Sigmoid colon (tissue), 7 donors: Measurements from ENCODE around the gene ECE2. TPM values are rescaled to one million over a fixed set of nuclear protein-coding genes. Genes with fewer than 3 reads are reported as not detected.

Experiments used
- DNase-seq: peaks from one replicate; pipeline ENCODE4 v3.0.0-alpha.2; 2019
- H3K27ac ChIP-seq, 4 donors: fragments of 200-600 bp; sonication (generic); one replicate each; pipeline ENCODE4 v1.5.1; 2016 to 2019; ENCODE audit warnings: mild to moderate bottlenecking in 1 of 4
- H3K27me3 ChIP-seq, 3 donors: fragments of 200-600 bp; sonication (generic); one replicate each; pipeline ENCODE4 v1.5.1; 2019; ENCODE audit warnings: mild to moderate bottlenecking in 1 of 3
- H3K36me3 ChIP-seq, 4 donors: fragments of 200-600 bp; sonication (generic); one replicate each; pipeline ENCODE4 v1.5.1; 2016 to 2019
- H3K4me1 ChIP-seq, 4 donors: fragments of 200-600 bp; sonication (generic); one replicate each; pipeline ENCODE4 v1.5.1; 2017 to 2019
- H3K4me3 ChIP-seq, 4 donors: fragments of 200-600 bp; sonication (generic); one replicate each; pipeline ENCODE4 v1.5.1; 2017 to 2019; ENCODE audit warnings: mild to moderate bottlenecking in 2 of 4, moderate library complexity in 1 of 4
- H3K9me3 ChIP-seq, 4 donors: fragments of 200-600 bp in 3 of 4; sonication (generic) in 3 of 4; one replicate each; pipeline versions ENCODE4 v1.5.1 to v1.6.1; 2013 to 2019
- EP300 ChIP-seq, 4 donors: sonication (generic); formaldehyde crosslinking; IDR thresholded peaks; one replicate each; pipeline ENCODE4 v1.6.1; 2017; ENCODE audit warnings: antibody characterized with exemption in 4 of 4
- POLR2A ChIP-seq, 2 donors: fragments of 450-650 bp; IDR thresholded peaks; one replicate each; pipeline ENCODE4 v1.6.1; 2016; ENCODE audit warnings: antibody characterized with exemption in 2 of 2, mild to moderate bottlenecking in 2 of 2, moderate library complexity in 2 of 2
- POLR2AphosphoS5 ChIP-seq, 4 donors: sonication (generic); formaldehyde crosslinking; IDR thresholded peaks; one replicate each; pipeline ENCODE4 v1.6.1; 2017; ENCODE audit warnings: antibody characterized with exemption in 4 of 4
- WGBS, 2 donors: extraction: QIAGEN DNeasy Blood & Tissue Kit; methylation state at CpG; one replicate each; pipeline ENCODE4 v1.1.7; 2013; 5-methylcytosine and 5-hydroxymethylcytosine counted together
- intact Hi-C: fragments of 100-400 bp; cut with DNase I; formaldehyde crosslinking; loops from one replicate; pipeline ENCODE4 v1.15.1; 2023
- polyA plus RNA-seq, 3 donors: library from polyadenylated mRNA; stranded (reverse); fragments of 200-250 nt; gene quantifications; one replicate each; pipeline ENCODE4 v1.2.3, GENCODE V29; 2013
- total RNA-seq, 4 donors: library from RNA; depleted of rRNA; stranded (reverse); fragments of >200 nt; gene quantifications; one replicate each; pipeline ENCODE4 v1.1.0, GENCODE V29; 2016
- TF ChIP-seq, protein P1 (sequence below), 4 experiments: fragments of 450-650 bp in 3 of 4; fragments of 200-600 bp in 1 of 4; IDR thresholded peaks; one replicate each; pipeline ENCODE4 v1.5.1; 2016 to 2019; ENCODE audit warnings: antibody characterized with exemption in 4 of 4, mild to moderate bottlenecking in 3 of 4, moderate library complexity in 2 of 4
- donor health status: healthy with polysubstance abuse.
- donor health status: Bipolar disorder and iron deficiency.
- donor health status: healthy.

The ECE2 gene
- total and polyA plus RNA-seq, 7 donors: 0.49 to 2.9 (median 1.1) TPM; not detected in 2

GRCh38 chr3:184242297-184242685 lies 33.5 kb upstream of the ECE2 start:
- TF ChIP-seq POLR2AphosphoS5 (IDR thresholded peaks at IDR 0.05) (no peak), POLR2A (IDR thresholded peaks at IDR 0.05) (no peak), EP300 (IDR thresholded peaks at IDR 0.05) (no peak)
- Histone ChIP-seq H3K4me1 (peaks cover 0 to 5% (median 2%) of the 10 kb centered on the region in 4 donors), H3K9me3 (no peaks in the 10 kb centered on the region), H3K27me3 (peaks cover 0 to 29% (median 22%) of the 10 kb centered on the region in 3 donors), H3K36me3 (peaks cover 11 to 39% (median 24%) of the 10 kb centered on the region in 4 donors), H3K4me3 (no peak overlapping the region), H3K27ac (no peak overlapping the region)
- DNase-seq: peak; percentile 34
- 71 to 89% methylated on average over 5 of the region's 5 CpGs for WGBS, 2 donors
- intact Hi-C loops: no loop called here

DNA sequence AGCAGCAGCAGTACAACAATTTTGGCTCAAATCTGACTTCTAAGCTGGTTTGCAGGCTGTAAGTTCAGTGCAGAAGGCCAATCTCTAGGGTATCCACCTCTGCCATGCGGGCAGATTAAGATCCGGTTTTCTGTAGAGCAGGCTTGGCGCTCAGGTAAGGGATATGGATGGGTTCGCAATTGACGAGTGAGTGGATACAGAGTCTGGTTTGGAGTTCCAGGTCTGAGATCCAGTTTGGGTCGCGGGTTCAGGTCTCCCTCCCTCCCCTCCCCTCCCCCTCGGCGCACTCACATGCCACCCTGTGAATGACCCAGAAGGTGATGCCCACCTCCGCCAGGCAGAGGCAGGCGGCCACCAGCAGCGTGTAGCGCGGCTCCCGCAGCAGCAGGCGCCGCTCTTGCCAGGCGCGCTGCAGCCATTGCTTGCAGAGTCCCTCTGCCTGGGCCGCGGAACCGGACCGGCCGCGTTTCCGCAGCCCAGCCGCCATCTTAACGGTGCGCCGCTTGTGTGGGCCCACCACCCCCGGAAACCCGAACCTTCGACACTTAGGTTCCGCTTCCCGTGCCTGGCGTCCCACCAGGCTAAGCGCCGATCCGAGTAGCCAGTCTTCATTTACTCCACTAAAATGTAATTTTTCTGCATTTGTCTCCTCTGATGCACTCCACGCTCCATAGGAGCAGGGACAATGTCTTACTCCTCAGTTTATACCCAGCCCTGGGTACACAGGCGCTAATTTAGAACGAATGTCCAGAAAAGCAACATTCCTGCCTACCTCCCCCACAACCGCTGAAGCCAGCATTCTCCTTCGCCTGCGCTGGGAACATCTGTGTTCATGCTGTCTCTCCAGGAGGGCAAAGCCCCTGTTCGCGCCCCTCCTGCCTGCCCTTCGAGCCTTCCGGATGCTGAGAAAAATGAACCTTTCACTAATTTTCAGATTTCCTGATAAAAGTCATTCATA lies 27.1 kb upstream of the ECE2 start, which contains the start of gene ALG3:
ALG3 (minus strand) TSS at position 509 of the 958 bp plus-strand sequence; CDS start at position 487, 22 bp downstream.
- peaks cover 11 to 20% (median 16%) of the 10 kb centered on the region in 4 donors for H3K36me3 ChIP-seq
- peaks cover 0 to 28% (median 15%) of the 10 kb centered on the region in 4 donors for H3K4me1 ChIP-seq
- peak in 3 of 4 donors; percentile 69 to 82 (median 80) for TF ChIP-seq POLR2AphosphoS5 (IDR thresholded peaks at IDR 0.05)
- TF ChIP-seq, protein P1, sequence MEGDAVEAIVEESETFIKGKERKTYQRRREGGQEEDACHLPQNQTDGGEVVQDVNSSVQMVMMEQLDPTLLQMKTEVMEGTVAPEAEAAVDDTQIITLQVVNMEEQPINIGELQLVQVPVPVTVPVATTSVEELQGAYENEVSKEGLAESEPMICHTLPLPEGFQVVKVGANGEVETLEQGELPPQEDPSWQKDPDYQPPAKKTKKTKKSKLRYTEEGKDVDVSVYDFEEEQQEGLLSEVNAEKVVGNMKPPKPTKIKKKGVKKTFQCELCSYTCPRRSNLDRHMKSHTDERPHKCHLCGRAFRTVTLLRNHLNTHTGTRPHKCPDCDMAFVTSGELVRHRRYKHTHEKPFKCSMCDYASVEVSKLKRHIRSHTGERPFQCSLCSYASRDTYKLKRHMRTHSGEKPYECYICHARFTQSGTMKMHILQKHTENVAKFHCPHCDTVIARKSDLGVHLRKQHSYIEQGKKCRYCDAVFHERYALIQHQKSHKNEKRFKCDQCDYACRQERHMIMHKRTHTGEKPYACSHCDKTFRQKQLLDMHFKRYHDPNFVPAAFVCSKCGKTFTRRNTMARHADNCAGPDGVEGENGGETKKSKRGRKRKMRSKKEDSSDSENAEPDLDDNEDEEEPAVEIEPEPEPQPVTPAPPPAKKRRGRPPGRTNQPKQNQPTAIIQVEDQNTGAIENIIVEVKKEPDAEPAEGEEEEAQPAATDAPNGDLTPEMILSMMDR (IDR thresholded peaks at IDR 0.05): no peak
- no peak for TF ChIP-seq EP300 (IDR thresholded peaks at IDR 0.05)
- TF ChIP-seq POLR2A (IDR thresholded peaks at IDR 0.05): peak in 1 of 2 donors; percentile 12
- 0% methylated on average over 49 of the region's 49 CpGs for WGBS, 2 donors
- DNase-seq: peak; percentile 91
- H3K4me3 ChIP-seq: peak within 1 kb of the TSS; percentile 71 to 88 (median 81)
- H3K27ac ChIP-seq: peak within 1 kb of the TSS; percentile 77 to 86 (median 84)
- no peaks in the 10 kb centered on the region for H3K9me3 ChIP-seq
- no peaks in the 10 kb centered on the region for H3K27me3 ChIP-seq
- intact Hi-C loops: loop anchor here (1.0 to 5.0 kb wide), 4 partner anchors 49 to 231 kb away; partner anchors contain the start of genes ABCC5, ABCF3 and PSMD2

DNA sequence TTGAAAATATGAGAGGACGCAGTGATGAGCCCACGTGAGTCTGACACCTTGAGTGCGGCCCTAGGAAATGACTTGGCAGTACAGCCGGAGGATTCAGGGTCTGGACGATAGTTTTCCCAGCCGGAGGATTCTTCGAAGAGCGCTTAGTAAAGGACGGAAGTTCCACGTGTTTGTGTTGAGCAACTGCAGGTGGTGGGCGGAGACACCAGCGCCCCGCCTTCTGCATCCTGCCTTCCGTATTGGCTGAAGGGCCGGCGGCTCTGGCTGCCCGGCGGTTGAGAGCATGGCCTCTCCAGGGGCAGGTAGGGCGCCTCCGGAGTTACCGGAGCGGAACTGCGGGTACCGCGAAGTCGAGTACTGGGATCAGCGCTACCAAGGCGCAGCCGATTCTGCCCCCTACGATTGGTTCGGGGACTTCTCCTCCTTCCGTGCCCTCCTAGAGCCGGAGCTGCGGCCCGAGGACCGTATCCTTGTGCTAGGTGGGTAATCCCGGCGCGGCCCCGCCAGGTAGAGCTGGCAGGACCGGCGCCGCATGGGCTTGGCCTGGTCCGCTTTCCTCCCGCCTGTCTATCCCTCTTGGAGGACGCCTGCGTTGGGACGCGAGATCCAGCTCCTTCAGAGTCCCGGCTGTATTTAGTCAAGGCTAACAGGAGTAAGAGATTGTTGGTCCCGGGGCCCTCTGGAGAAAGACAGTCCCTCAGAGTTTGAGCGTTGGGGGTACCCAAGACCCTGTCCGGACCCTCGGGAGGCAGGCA lies 26.2 kb upstream of the ECE2 start, which contains the start of gene EEF1AKMT4:
EEF1AKMT4 (plus strand) TSS at position 261 of the 755 bp plus-strand sequence; CDS start at position 284, 23 bp downstream.
- Histone ChIP-seq H3K36me3 (peaks cover 7 to 11% (median 8%) of the 10 kb centered on the region in 4 donors), H3K9me3 (no peaks in the 10 kb centered on the region), H3K4me3 (peak within 1 kb of the TSS; percentile 71 to 88 (median 81)), H3K27me3 (no peaks in the 10 kb centered on the region), H3K27ac (peak within 1 kb of the TSS; percentile 77 to 86 (median 84)), H3K4me1 (peaks cover 0 to 28% (median 15%) of the 10 kb centered on the region in 4 donors)
- WGBS, 2 donors: 0% methylated on average over 54 of the region's 54 CpGs
- intact Hi-C loops: loop anchor here (1.0 to 5.0 kb wide), 5 partner anchors 48 to 354 kb away; partner anchors contain the start of genes ABCC5, ABCF3 and PSMD2
- TF ChIP-seq, protein P1 (IDR thresholded peaks at IDR 0.05): peak in 3 of 4 experiments; percentile 18 to 44 (median 38)
- TF ChIP-seq POLR2A (IDR thresholded peaks at IDR 0.05) (no peak), EP300 (IDR thresholded peaks at IDR 0.05) (peak in 1 of 4 donors; percentile 33), POLR2AphosphoS5 (IDR thresholded peaks at IDR 0.05) (peak in 2 of 4 donors; percentile 23 to 72)
- DNase-seq: peak; percentile 98

- peak overlapping the region; percentile 61 to 86 (median 84) for H3K27ac ChIP-seq
- H3K36me3 ChIP-seq: peaks cover 0 to 4% (median 1%) of the 10 kb centered on the region in 4 donors
- no peaks in the 10 kb centered on the region for H3K9me3 ChIP-seq
- peaks cover 0 to 28% (median 15%) of the 10 kb centered on the region in 4 donors for H3K4me1 ChIP-seq
- DNase-seq: peak; percentile 88
- 13% methylated on average over 20 of the region's 20 CpGs for WGBS, 2 donors
- intact Hi-C loops: loop anchor here (1.0 kb wide), 1 partner anchor 355 kb away; no protein-coding TSS in a partner anchor
- peak overlapping the region; percentile 71 to 88 (median 81) for H3K4me3 ChIP-seq
- no peaks in the 10 kb centered on the region for H3K27me3 ChIP-seq
- TF ChIP-seq, protein P1 (IDR thresholded peaks at IDR 0.05): peak; percentile 42 to 93 (median 86)
- TF ChIP-seq POLR2A (IDR thresholded peaks at IDR 0.05): no peak
- no peak for TF ChIP-seq EP300 (IDR thresholded peaks at IDR 0.05)
- no peak for TF ChIP-seq POLR2AphosphoS5 (IDR thresholded peaks at IDR 0.05)
These were observed 25.5 kb upstream of the ECE2 start for GRCh38 chr3:184250167-184250828.
